ENCODE data around the gene HPS4. TPM values are rescaled to one million over a fixed set of nuclear protein-coding genes. Genes with fewer than 3 reads are reported as not detected.
A peak's percentile ranks its signal among the peaks of the same experiment; 100 is the strongest.
"Not testable (repeated sequence)": the region's sequence is repeated elsewhere in the genome, so short reads cannot be mapped to it uniquely, and the experiment has no call there.

The HPS4 gene
- total RNA-seq, result 11.8 and 14.1 TPM in 2 replicates

DNA sequence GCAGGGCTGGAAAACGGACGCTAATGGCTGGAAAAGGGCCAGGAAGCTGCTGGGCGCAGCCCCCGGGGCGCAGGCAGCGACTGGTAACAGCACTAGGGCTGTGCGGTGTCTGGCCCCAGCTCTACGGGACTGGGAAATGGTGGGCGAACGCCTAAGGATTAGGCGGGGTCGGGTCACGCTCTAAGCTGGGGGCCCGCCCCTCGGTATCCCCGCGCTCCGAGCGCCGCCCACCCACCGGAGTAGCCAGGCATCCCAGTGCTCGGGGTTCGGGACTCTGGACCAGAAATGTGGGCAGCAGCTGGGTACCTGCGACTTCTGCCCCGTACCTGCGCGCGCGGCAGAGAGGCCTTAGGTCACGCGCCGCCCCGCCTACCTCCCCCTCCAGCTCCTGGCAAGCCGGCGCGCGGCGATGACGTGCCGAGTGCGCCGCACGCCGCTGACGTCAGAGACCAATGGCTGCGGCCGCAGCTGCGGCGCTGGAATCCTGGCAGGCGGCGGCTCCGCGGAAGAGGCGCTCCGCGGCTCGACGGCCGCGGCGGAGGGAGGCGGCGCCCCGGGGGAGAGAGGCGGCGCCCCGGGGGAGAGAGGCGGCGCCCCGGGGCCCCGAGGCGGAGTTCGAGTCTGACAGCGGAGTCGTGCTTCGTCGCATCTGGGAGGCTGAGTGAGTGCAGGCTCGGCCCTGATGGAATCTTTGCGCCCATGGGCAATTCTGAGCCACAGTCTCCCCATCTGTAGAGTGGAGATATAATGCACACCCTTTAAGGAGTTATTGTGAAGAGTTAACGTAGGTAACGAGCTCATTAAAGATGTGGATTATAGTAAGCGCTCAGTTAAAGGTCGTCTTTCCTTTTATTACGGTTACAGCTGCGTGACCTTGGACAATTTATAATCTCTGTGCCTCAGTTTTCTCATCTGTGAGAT, at the start of gene HPS4, which contains the start of gene SRRD:
Gene HPS4 (minus strand): TSS at position 345 of the 921 bp plus-strand sequence. CDS start 2,021 bp downstream, outside the sequence.
Gene SRRD (plus strand): TSS at position 439 of the 921 bp plus-strand sequence. CDS start 14 bp downstream, at position 453.
- DNase-seq (ENCODE audit: low read depth in 2 of 2), result peak; percentile 92 to 95

DNA sequence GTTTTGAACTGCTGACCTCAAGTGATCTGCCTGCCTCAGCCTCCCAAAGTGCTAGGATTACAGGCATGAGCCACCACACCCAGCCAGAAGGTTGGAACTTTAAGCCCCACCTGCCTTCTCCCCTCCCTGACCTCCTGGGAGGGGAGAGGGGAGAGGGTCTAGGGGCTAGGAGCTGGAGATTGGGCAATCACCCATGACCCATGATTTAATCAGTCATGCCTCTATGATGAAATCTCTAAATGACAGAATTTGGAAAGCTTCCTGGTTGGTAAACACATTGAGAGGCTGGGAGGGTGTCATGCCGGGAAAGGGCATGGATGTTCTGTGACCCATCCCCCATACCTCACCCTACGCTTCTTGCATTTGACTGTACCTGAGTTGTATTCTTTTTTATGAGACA, 45.8 kb upstream of the HPS4 start:
- DNase-seq (ENCODE audit: low read depth in 2 of 2), result no peak

GRCh38 chr22:26528518-26528917, 44.9 kb upstream of the HPS4 start:
- DNase-seq (ENCODE audit: low read depth in 2 of 2), result not testable (repeated sequence)

- DNase-seq (ENCODE audit: low read depth in 2 of 2), result no peak
Measured at GRCh38 chr22:26527574-26528465, 44.2 kb upstream of the HPS4 start.

DNA sequence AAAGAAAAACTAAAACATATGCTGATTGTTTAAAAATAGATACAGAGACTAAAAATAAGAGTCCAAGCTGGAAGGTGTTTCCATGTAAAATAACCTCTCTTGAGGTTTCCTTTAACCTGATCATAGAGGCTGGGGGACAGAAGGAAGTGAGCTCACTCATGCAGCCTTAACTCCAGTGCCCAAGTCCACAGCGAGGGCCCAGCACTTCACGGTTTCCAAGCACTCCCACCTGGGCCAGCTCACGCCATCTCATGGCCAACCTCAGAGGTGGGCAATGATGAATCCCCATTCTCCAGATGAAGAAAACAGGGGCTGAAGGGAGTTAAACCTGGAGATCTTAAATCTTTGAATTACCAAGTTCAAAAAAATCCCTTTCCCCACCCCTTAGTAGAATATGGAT, 43.6 kb upstream of the HPS4 start:
- no peak for DNase-seq (ENCODE audit: low read depth in 2 of 2)

DNA sequence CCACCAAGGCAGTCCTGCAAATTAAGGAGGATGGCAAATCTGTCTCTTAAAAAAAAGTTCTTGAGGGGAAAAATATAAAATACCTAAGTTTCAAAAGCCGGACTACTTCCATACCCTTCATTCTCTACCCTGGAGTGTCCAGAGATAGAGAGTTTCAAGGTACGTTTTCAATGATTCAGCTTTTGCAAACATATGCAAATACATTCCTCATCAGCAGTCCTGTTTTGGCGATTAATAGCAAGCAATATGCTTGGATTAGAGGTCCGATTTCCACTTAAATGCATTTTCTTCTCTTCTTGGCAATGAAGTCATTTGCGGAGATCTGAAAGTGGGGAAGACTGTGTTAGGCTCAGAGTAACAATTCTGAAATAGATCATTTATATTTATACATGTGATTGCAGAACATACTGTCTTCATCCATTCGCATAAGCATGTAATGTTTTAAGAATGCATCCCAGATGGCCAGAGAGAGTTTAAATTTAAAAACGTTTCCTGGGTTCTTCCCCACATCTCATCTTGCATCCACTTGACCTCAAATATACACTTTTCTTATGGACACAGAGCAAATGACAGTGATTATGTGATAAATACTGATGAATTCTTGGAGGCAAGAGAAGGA, 42.5 kb upstream of the HPS4 start:
- DNase-seq (ENCODE audit: low read depth in 2 of 2), result no peak

GRCh38 chr22:26524870-26525269, 41.3 kb upstream of the HPS4 start:
- no peak for DNase-seq (ENCODE audit: low read depth in 2 of 2)

- DNase-seq (ENCODE audit: low read depth in 2 of 2), result no peak
Measured at GRCh38 chr22:26522592-26522991, 39.0 kb upstream of the HPS4 start.

DNA sequence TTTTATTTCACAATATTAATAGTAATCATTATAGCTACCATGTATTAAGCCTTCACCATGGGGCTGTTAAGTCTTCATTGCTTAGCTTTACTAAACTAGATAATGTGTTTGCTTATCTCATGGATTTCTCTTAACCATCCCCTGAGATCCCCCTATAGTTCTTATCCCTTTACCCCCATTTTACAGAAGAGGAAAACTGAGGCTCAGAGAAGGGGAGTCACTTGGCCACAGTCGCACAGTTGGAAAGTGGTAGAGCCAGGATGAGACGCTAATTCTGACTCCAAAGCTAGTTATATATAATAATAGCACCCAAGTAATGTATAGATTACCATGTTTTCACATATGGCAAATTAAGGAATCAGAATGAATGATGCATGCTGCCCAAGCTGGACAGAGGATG, 38.4 kb upstream of the HPS4 start:
- no peak for DNase-seq (ENCODE audit: low read depth in 2 of 2)

- DNase-seq (ENCODE audit: low read depth in 2 of 2), result no peak
Measured at GRCh38 chr22:26517429-26517828, 33.8 kb upstream of the HPS4 start.

GRCh38 chr22:26516503-26516902, 32.9 kb upstream of the HPS4 start:
- no peak for DNase-seq (ENCODE audit: low read depth in 2 of 2)

GRCh38 chr22:26515931-26516330, 32.3 kb upstream of the HPS4 start:
- no peak for DNase-seq (ENCODE audit: low read depth in 2 of 2)

- no peak for DNase-seq (ENCODE audit: low read depth in 2 of 2)
Measured at GRCh38 chr22:26514419-26515161, 31.0 kb upstream of the HPS4 start.

DNA sequence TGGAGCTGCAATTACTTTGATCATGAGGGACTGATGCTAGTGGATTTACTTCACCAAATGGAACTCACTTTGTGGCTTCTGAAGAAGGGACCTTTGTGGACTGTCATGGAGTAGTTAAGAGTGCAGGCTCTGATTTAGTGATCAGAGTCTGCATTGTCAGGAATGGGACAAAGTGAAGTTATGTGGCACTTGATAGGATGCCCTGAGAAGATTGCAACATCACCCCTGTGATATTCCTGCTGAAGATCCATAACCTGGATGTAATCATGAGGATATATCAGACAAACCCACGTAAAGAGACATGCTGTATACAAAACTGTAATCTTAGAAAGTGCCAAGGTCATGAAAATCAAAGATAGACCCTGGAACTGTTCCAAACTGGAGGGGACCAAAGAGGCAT, 30.3 kb upstream of the HPS4 start:
- DNase-seq (ENCODE audit: low read depth in 2 of 2), result no peak

DNA sequence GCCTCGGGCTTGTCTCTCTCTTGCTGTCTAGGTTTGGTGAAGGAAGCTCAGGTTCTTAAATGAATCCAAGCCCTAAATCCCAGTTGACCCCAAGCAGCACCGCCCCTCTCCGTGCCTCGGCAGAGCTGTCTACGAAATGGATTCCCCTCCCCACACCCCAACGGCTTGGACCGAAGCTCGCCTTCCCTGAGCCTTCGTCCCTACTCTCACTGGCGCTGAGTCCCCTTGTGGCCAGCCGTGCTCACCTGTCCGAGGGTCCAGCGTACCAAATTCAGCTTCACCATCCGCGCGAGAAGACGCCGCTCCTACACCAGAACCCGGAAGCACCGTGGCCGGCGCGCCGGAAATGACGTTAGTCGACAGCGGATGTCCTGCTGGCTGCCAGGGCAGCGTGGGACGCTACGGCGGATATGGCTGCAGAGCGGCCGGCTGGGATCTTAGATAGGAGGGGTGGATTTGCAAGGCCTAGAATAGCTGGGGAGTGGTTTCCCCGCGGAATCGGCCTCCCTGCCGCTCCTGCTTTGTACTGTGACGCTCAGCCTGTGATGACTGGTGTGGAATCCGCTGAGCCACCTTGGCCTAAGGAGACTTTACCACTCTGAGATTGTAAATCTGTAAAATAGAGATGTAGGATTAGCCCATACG, 28.7 kb upstream of the HPS4 start, which contains the start of gene TFIP11:
Gene TFIP11 (minus strand): TSS at position 325 of the 645 bp plus-strand sequence. CDS start 2,201 bp downstream, outside the sequence.
- peak; percentile 95 for DNase-seq (ENCODE audit: low read depth in 2 of 2)

DNA sequence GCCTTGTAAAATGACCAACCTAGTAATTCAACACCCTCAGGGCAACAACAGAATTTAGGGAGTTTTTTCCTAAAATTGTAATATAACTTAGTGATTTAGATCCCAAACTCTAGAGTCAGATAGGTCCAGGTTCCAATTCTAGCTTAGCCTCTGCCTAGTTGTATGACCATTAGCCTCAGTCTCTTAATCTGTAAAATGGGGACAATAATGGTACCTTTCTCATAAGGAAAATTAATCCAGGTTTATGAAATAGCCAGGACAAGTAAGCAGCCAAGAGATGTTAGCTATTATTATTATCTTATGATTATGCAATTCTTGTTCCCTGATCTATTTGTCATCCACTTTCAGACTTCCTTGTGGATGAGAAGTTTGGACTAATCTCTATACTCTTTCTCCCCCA, 24.6 kb upstream of the HPS4 start:
- DNase-seq (ENCODE audit: low read depth in 2 of 2), result no peak

DNA sequence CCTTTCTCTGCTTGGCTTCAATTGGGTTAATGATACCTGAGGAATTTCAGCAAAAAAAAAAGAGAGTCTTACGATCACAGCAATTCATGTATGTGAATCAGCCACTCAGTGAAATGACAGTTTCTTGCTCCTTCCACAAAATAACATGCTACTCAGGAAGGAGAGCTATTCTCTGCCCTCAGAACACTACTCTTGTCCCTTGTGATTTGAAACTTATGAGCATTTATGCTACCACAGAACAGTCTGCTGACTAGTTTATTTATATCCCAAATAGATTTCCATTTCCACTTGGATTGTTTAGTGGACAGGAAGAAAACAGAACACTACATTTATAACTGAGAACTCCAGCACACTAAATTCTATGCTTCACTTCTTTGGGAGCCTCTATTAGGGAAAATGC, 20.2 kb upstream of the HPS4 start:
- no peak for DNase-seq (ENCODE audit: low read depth in 2 of 2)

DNA sequence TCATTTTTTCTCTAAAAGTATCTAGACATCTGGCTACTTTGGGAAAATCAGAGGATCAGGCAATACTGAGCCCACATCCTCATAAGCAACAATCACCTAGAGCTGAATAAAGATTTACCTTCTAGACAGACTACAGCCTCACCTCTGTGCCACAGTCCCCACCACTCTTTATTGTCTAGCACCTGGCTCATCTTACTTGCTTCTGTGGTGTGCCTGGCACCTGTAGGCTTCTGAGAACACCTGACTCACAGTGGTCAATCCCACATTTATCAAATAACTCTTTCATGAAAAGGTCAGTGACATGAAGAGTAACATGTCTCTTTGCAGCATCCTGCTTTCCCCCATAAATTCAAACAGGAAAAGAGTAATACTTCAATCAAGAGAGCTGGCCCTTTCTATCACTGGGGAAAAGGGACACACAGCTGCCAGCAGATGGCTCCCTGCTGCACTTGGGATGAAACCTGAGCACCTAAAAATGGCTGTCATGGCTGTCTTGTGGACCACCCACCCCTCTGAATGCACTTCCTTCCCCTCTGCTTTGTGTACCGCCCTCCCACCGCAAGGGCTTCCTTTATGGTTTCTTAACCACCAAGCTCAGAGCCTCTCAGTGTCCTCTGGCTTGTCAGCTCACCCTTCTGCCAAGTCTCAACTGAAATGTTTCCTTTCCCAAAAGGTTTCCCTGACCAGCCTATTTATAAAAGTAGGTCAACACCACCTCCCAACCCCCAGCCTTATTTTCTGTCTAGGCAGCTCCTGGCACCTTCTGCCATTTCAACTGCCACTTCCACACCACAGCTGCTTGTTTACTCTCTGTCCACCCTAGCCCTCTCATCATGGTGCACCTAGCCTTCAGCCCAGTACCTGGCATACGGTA, 19.3 kb upstream of the HPS4 start:
- peak; percentile 66 to 72 for DNase-seq (ENCODE audit: low read depth in 2 of 2)

DNA sequence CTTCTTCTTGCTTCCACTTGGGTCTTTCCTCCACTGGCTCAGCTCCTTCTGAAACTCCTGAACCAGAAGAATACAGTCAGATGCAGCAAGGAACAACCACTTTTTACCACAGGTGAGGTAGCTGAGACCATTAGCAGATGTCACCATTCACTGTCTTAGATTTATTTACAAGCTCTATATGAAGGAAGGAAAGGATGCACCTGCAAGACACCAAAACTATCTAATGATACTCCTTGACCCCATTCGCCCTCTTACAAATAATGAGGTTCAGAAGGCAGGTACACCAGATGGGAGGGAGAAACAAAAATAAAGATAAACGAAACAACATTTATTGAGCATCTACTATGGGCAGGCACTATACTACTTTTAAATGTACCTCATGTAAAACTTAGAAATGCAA, 18.4 kb upstream of the HPS4 start:
- no peak for DNase-seq (ENCODE audit: low read depth in 2 of 2)

Data from lung microvascular endothelial cell (primary cell).